ENCODE data around the gene GABARAPL2. TPM values are rescaled to one million over a fixed set of nuclear protein-coding genes. Genes with fewer than 3 reads are reported as not detected.

Gene GABARAPL2
- total RNA-seq, 1 donor from 2014 or later = 74.9 TPM

DNA sequence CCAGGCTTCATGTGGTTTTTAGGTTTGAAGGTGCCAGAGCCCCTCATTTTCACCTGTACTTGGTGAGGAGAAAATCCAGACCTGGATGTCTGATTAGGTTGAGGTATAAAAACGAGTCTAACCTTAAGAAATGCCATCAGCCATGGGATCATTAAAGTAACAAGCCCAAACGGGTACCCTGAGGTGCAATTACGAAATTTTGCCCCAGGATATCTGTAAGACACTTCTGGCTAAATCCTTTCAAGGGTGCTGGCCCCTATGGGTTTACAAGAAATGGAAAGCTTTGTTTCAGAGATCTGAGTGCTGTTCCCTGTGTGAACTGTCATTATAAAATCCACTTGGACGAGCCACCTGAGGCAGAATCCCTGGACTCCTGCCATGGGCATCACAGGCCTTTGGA lies 37.1 kb downstream of the GABARAPL2 start:
- no peak for DNase-seq (ENCODE audit: low spot score in 2 of 2, unreplicated experiment in 2 of 2)
- Mint-ChIP-seq H3K4me1 (no peaks in the 10 kb centered on the region), H3K36me3 (peaks cover 44% of the 10 kb centered on the region), H3K4me3 (no peak overlapping the region), H3K27me3 (ENCODE audit: low read depth) (no peaks in the 10 kb centered on the region), H3K9me3 (peaks cover 9% of the 10 kb centered on the region), H3K27ac (no peak overlapping the region)
- TF ChIP-seq, protein P1, sequence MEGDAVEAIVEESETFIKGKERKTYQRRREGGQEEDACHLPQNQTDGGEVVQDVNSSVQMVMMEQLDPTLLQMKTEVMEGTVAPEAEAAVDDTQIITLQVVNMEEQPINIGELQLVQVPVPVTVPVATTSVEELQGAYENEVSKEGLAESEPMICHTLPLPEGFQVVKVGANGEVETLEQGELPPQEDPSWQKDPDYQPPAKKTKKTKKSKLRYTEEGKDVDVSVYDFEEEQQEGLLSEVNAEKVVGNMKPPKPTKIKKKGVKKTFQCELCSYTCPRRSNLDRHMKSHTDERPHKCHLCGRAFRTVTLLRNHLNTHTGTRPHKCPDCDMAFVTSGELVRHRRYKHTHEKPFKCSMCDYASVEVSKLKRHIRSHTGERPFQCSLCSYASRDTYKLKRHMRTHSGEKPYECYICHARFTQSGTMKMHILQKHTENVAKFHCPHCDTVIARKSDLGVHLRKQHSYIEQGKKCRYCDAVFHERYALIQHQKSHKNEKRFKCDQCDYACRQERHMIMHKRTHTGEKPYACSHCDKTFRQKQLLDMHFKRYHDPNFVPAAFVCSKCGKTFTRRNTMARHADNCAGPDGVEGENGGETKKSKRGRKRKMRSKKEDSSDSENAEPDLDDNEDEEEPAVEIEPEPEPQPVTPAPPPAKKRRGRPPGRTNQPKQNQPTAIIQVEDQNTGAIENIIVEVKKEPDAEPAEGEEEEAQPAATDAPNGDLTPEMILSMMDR (IDR thresholded peaks at IDR 0.05; ENCODE audit: unreplicated experiment) = no peak

DNA sequence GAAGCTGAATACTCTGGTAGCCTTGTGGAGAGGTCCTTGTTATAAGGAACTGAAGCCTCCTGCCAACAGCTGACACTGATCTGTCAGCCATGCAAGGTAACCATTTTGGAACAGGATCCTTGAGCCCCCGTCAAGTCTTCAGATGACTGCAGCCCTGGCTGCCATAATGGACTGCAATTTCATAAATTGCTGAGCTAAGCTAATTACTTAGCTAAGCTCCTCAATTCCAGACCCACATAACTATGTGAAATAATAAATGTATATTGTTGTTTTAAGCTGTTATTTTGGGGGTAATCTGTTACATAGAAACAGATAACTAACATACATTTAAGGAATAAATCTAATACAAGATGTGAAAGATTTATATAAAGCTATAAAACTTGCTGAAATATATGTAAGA lies 40.3 kb downstream of the GABARAPL2 start:
- Mint-ChIP-seq H3K27ac (no peak overlapping the region), H3K9me3 (peaks cover 9% of the 10 kb centered on the region), H3K36me3 (peaks cover 47% of the 10 kb centered on the region), H3K27me3 (ENCODE audit: low read depth) (no peaks in the 10 kb centered on the region), H3K4me1 (no peaks in the 10 kb centered on the region), H3K4me3 (no peak overlapping the region)
- DNase-seq (ENCODE audit: low spot score in 2 of 2, unreplicated experiment in 2 of 2) = no peak
- TF ChIP-seq, protein P1 (IDR thresholded peaks at IDR 0.05; ENCODE audit: unreplicated experiment) = no peak

DNA sequence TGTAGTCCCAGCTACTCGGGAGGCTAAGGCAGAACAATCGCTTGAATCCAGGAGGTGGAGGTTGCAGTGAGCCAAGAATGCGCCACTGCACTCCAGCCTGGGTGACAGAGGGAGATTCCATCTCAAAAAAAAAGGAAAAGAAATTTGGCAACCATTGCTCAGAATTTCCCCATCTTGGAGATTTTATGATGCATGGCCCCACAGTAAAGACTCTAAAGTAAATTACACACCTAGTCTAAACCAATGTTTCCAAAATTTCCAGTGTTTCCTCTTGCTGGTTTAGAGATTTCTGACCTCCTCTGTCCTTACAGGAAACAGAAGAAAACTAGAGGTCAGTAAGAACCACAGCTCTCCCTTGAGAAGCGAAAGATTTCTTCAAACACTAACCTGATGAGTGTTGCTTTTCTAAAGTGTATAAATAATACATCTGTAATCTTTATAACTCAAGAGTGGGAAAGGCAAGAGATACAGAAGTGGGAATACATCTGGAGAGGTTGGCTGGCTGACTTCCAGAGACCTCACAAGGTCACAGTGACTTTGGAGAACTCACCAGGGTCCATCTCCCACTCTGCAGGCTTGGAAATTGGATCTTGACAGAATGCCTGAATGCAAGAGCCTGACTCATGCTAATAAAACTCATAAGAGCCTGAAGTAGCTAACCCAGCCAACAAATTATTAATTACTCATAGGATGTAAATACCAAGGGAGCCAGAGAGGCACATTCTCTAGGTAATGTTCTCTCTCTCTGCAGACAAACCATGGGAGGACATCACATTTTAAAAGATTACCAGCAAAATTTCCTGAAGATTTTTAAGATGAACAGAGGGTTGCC lies 48.1 kb downstream of the GABARAPL2 start:
- DNase-seq (ENCODE audit: low spot score in 2 of 2, unreplicated experiment in 2 of 2) = no peak
- no peaks in the 10 kb centered on the region for H3K4me1 Mint-ChIP-seq
- TF ChIP-seq, protein P1 (IDR thresholded peaks at IDR 0.05; ENCODE audit: unreplicated experiment) = no peak
- no peaks in the 10 kb centered on the region for H3K9me3 Mint-ChIP-seq
- no peaks in the 10 kb centered on the region for H3K27me3 Mint-ChIP-seq (ENCODE audit: low read depth)
- no peak overlapping the region for H3K27ac Mint-ChIP-seq
- peaks cover 29% of the 10 kb centered on the region for H3K36me3 Mint-ChIP-seq
- H3K4me3 Mint-ChIP-seq = no peak overlapping the region

DNA sequence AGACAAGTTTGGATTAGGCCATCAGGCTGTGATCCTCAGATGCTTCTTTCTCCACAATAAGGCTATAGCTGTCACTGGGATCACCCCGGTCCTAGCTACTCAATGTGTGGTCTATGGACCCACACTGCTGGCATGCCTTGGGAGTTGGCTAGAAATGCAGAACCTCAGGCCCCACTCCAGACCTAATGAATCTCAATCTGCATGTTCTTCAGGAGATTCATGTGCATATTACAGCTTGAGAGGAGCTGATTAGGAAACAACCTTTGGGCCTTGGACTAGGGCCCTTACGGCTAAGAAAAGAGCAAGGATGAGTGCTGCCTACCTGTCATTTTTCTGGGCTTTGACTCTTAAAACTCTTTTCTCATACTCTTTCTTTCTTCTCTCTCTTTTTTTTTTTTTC lies 49.4 kb downstream of the GABARAPL2 start:
- no peaks in the 10 kb centered on the region for H3K27me3 Mint-ChIP-seq (ENCODE audit: low read depth)
- peaks cover 29% of the 10 kb centered on the region for H3K36me3 Mint-ChIP-seq
- no peak for DNase-seq (ENCODE audit: low spot score in 2 of 2, unreplicated experiment in 2 of 2)

DNA sequence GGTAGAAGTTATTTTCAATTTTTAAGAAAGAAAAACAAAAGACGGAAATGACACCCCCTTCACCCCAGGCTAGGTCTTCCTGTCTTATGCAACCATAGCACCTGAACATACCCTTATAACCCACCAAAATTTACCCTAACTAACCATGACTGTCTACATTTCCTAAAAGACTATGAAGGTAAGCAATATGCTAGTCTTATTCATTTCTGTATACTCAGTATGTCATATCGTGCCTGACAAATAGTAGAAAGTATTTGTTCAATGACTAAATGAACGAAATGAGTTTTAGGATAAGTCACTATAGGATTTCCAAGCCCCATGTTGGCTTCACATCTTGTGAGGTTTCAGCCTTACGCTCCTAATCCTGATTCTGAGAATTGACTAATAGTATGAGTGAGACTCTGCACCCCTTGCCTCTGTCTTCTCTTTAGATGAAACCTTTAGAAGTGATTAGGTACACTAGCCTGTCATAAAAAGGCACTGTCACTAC lies 50.4 kb downstream of the GABARAPL2 start:
- peaks cover 30% of the 10 kb centered on the region for H3K36me3 Mint-ChIP-seq
- no peak overlapping the region for H3K4me3 Mint-ChIP-seq
- no peaks in the 10 kb centered on the region for H3K9me3 Mint-ChIP-seq
- TF ChIP-seq, protein P1 (IDR thresholded peaks at IDR 0.05; ENCODE audit: unreplicated experiment) = no peak
- no peak overlapping the region for H3K27ac Mint-ChIP-seq
- peaks cover 11% of the 10 kb centered on the region for H3K4me1 Mint-ChIP-seq
- H3K27me3 Mint-ChIP-seq (ENCODE audit: low read depth) = no peaks in the 10 kb centered on the region
- no peak for DNase-seq (ENCODE audit: low spot score in 2 of 2, unreplicated experiment in 2 of 2)

More for the DNA sequence above, 49.4 kb downstream of the GABARAPL2 start:
- TF ChIP-seq, protein P1 (IDR thresholded peaks at IDR 0.05; ENCODE audit: unreplicated experiment) = no peak
- Mint-ChIP-seq H3K27ac (no peak overlapping the region), H3K9me3 (no peaks in the 10 kb centered on the region), H3K4me3 (no peak overlapping the region), H3K4me1 (peaks cover 1% of the 10 kb centered on the region)
